Vagina (tissue), 2 donors: Measurements from ENCODE around the gene SNX19.

Experiments
- POLR2A ChIP-seq, 2 donors: fragments of 450-650 bp; IDR thresholded peaks; one replicate each; pipeline ENCODE4 v1.6.1; 2017; ENCODE audit warnings: antibody characterized with exemption in 2 of 2, mild to moderate bottlenecking in 2 of 2, moderate library complexity in 2 of 2
- POLR2AphosphoS5 ChIP-seq, 2 donors: sonication (generic); formaldehyde crosslinking; IDR thresholded peaks; one replicate each; pipeline ENCODE4 v1.9.0; 2017; ENCODE audit warnings: antibody characterized with exemption in 2 of 2, mild to moderate bottlenecking in 2 of 2, low read depth in 1 of 2; ENCODE audit not compliant: insufficient read depth in 1 of 2
- TF ChIP-seq, protein P1 (sequence below), 3 experiments: fragments of 450-650 bp in 2 of 3; fragments of 200-600 bp in 1 of 3; sonication (generic) in 1 of 3; IDR thresholded peaks; one replicate each; pipeline ENCODE4 v1.5.1; 2017 to 2019; ENCODE audit warnings: antibody characterized with exemption in 3 of 3, mild to moderate bottlenecking in 2 of 3, moderate library complexity in 2 of 3

GRCh38 chr11:130846606-130847005 lies 69.7 kb downstream of the SNX19 start:
- TF ChIP-seq, protein P1, sequence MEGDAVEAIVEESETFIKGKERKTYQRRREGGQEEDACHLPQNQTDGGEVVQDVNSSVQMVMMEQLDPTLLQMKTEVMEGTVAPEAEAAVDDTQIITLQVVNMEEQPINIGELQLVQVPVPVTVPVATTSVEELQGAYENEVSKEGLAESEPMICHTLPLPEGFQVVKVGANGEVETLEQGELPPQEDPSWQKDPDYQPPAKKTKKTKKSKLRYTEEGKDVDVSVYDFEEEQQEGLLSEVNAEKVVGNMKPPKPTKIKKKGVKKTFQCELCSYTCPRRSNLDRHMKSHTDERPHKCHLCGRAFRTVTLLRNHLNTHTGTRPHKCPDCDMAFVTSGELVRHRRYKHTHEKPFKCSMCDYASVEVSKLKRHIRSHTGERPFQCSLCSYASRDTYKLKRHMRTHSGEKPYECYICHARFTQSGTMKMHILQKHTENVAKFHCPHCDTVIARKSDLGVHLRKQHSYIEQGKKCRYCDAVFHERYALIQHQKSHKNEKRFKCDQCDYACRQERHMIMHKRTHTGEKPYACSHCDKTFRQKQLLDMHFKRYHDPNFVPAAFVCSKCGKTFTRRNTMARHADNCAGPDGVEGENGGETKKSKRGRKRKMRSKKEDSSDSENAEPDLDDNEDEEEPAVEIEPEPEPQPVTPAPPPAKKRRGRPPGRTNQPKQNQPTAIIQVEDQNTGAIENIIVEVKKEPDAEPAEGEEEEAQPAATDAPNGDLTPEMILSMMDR (IDR thresholded peaks at IDR 0.05) = no peak
- TF ChIP-seq POLR2AphosphoS5 (IDR thresholded peaks at IDR 0.05; ENCODE audit: insufficient read depth in 1 of 2, low read depth in 1 of 2) (no peak), POLR2A (IDR thresholded peaks at IDR 0.05) (no peak)
